Measurements from ENCODE around the gene PTPN5. TPM values are rescaled to one million over a fixed set of nuclear protein-coding genes. Genes with fewer than 3 reads are reported as not detected.
"Not testable (repeated sequence)": the region's sequence is repeated elsewhere in the genome, so short reads cannot be mapped to it uniquely, and the experiment has no call there.

The PTPN5 gene
- polyA plus RNA-seq, 12 donors: 0.14 to 8.1 (median 0.27) TPM; not detected in 2

GRCh38 chr11:18710545-18710944 is 81.1 kb downstream of the PTPN5 start:
- no peak for DNase-seq

DNA sequence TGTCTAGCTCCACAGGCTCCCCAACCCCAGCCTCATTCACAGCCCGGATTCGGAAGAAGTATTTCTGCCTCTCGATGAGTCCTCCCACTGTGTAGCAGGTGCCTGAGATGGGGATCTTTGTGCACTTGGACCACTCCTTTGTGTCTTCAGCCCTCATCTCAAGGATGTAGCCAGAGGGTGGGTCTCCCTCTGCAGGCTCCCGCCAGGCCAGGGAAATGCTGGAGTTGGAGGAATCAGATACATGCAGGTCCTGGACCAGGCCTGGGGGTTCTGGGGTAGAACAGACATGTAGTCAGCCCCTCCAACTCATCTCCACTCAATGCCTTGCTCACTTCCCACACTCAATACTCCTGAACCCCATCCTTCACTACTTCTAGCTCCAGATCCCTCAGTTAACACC is 82.2 kb downstream of the PTPN5 start:
- DNase-seq: no peak

- DNase-seq: no peak
These were observed 83.7 kb downstream of the PTPN5 start for GRCh38 chr11:18707811-18708340.

DNA sequence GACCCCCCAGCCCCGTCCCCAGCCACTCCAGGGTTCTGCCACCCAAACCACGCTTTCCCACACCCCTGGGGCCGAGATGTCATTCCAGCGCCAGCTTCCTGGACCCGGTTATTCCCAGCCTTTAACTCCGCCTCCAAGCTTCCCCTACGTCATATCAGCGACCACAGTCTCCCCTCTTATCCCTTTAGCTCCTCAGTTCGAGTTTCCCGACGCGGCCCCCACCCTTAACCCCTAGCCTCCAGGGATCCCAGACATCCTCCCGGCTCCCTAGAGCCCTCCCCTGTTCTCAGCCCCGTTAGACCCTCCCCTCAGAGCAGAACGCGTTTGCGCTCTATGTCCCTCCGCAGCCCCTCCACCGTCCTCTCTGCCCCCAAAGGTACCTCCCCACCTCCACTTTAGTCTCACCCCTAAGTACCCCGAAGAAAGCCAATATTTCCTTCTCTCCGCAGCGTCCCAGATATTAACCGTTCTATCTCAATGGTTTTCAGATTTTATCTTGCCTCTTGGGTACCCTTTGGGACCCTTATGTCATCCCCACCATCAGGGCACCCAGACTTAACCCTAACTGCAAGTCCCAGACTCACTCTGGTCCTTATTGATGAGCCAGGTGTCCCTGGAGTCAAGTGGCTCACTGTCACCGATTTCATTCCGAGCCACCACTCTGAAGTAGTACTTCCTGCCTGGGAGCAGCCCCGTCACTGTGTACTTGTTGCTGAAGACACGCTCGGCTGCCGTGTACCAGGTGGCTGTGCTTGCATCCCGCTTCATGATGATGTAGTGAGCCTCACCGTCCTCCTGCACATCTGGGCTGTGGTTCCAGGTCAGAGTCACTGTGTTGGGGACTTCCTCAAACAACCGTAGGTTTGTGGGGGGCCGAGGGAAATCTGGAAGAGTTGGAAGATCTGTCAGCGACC is 85.0 kb downstream of the PTPN5 start:
- DNase-seq: peak; percentile 76

- DNase-seq: peak; percentile 50
These were observed 85.8 kb downstream of the PTPN5 start for GRCh38 chr11:18705651-18706281.

DNA sequence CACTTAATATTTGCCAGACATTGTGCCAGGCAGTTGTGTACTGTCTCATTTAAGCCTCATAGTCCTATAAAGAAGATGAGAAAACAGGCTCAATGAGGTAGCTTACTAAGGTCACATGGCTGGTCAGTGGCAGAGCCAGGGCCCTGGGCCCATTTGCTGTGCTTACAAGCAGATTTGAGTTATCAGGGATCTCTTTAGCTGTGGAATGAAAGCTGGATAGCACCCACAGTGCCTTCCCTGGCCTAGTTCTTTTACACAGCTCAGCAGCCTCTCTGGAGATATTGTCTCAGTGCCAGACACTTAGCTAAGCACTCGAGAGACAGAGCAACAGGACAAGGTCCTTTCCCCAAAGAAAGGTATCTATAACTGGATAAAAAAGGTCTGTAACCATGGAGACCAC is 86.9 kb downstream of the PTPN5 start:
- no peak for DNase-seq

DNA sequence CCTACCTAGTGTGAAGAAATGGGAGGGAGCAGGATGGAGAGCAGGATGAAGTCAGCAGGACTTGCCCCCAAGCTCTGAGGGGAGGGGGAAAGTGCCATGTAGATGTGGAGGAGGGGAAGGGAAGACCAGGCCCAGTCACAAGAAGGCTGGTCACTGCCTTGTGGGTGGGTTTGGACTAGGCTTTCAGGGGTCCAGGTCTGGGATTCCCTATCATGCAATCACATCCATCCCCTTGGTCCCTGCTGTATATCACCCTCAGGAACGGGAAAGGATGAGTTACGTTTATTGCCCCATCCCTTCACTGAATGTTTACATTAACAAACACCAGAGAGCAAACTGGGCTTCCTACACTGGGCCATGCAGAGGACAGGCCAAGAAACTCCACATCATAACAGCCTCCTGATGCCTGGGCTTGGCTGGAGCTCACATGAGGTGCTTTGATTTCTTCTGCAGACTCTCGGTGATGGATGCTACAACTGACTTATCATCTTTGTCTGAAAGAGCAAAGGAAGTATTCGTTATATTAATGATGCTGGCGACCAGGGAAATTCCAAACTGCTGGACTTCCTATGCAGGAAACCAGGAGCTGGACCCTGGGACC is 87.5 kb downstream of the PTPN5 start:
- no peak for DNase-seq

GRCh38 chr11:18703001-18703763 is 88.4 kb downstream of the PTPN5 start:
- DNase-seq: no peak

DNA sequence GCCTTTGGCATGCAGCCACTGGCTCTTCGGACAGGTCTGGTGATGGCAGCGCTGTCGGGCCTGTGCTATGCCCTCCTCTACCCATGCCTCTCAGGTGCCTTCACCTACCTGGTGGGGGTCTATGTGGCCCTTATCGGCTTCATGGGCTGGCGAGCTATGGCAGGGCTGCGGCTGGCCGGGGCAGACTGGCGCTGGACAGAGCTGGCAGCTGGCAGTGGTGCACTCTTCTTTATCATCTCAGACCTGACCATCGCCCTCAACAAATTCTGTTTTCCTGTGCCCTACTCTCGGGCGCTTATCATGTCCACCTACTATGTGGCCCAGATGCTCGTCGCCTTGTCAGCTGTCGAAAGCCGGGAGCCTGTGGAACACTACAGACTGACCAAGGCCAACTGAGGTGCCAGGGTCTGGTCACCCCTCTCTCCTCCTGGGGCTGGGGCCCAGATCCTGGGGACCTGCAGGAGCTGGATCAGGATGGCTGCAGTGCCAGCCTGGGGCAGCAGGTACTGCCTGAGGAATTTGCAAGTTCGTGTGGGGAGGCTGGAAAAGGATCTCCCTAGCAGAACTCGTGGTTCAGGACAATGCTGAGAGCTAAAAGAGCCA is 89.9 kb downstream of the PTPN5 start:
- no peak for DNase-seq

DNA sequence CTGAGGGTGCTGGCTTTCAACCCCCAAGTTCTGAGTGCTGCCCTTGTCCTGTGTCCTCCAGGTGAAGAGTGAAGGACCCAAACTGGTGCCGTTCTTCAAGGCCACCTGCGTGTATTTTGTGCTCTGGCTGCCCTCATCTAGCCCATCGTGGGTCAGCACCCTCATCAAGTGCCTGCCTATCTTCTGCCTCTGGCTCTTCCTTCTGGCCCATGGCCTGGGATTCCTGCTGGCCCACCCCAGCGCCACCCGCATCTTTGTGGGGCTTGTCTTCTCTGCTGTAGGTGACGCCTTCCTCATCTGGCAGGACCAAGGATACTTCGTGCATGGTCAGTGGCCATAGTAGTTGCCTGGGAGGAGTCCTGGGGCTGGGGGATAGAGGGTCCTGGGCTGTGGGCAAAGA is 90.7 kb downstream of the PTPN5 start:
- no peak for DNase-seq

DNA sequence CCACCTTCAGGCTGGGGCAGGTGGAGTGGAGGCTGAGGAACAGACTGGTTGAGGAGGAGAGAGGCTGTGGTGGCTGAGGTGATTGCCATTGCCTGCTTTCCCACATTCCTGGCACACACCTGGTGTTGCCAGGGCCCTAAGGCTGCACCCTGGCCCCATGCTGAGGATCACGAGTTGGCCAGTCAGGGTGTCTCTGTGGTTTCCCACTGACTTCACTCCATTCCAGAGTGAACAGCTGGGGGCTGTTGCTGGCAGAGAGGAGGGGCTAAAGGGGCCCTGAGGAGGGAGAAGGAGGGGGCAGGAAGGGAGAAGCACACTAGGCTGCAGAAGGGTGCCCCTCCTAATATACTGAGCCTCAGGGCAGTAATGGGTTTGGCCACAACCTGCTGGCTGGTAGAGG is 91.2 kb downstream of the PTPN5 start:
- no peak for DNase-seq

DNA sequence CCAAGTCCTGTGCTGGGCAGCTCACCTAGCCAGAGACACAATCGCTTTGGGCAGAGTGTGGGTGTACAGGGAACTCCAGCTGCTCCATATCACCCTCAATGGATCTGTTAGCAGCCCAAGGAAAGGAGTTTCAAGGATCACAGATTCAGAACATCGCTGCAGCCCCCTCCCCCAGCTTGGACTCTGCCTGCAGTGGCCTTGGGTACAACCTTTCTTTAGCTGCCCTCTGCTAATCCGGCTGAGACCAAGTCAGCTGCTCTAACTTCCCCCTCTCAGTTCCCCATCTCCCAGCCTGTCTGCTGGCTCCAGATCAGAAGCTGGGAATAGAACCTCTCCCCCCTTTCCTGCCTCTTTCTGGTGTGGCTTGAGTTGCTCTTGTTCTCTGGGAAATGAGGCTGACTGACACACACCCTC is 91.7 kb downstream of the PTPN5 start:
- DNase-seq: no peak

DNA sequence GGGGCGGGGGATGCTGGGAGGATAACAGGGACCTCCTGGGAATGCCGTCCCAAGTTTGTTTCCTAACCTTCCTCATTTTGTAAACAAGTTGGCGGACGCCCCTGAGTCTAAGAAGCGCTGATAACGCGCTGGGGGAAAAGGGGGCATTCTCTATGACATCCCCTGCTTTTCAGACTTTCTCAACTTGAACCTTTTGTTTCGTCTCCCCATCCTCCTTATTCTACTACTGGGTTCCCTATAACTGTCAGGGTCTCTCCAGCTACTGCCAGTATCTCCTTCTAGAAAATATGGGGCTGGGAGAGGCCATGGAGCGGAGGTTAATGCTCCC is 92.4 kb downstream of the PTPN5 start:
- no peak for DNase-seq

GRCh38 chr11:18698341-18699268 is 93.0 kb downstream of the PTPN5 start, which contains the start of gene TMEM86A:
TSS of gene TMEM86A (plus strand) at chr11:18698779. CDS start at chr11:18698887, 108 bp downstream.
- DNase-seq: peak; percentile 83

GRCh38 chr11:18697576-18697975 is 94.0 kb downstream of the PTPN5 start:
- no peak for DNase-seq

GRCh38 chr11:18696638-18697225 is 94.9 kb downstream of the PTPN5 start:
- DNase-seq: no peak

- no peak for DNase-seq
These were observed 98.4 kb downstream of the PTPN5 start for GRCh38 chr11:18692941-18693760.

- not testable (repeated sequence) for DNase-seq
These were observed 100.0 kb downstream of the PTPN5 start for GRCh38 chr11:18691467-18692140.
